H1 (cell line): ENCODE results near the gene HS6ST1. TPM values are rescaled to one million over a fixed set of nuclear protein-coding genes. Genes with fewer than 3 reads are reported as not detected.

Experiments used
- CTCF ChIA-PET: fragments of 300-600 bp; sonication (Branson Sonifier 250); formaldehyde crosslinking; loops from one replicate; lab custom pipeline; 2021; ENCODE audit not compliant: partially characterized antibody; lab: Charles Lee
- POLR2A ChIA-PET: fragments of 300-600 bp; sonication (Branson Sonifier 250); formaldehyde crosslinking; loops from one replicate; lab custom pipeline; 2021; ENCODE audit warnings: inconsistent platforms; ENCODE audit not compliant: partially characterized antibody; lab: Charles Lee
- DNase-seq, 2 experiments: peaks; one replicate each; pipeline versions ENCODE4 v3.0.0 to v3.0.0-alpha.2; 2010 to 2022; ENCODE audit warnings: low spot score in 2 of 2, low read depth in 1 of 2, mixed read lengths in 1 of 2
- FAIRE-seq: peaks from 2 replicates; lab custom pipeline; 2011; peaks lifted over from hg19 to GRCh38; lab: Jason Lieb, UNC
- H2AFZ ChIP-seq: 2 replicates; pipeline ENCODE4 v1.8.1; 2012; ENCODE audit warnings: low read length, inconsistent platforms
- H2AK5ac ChIP-seq: 2 replicates; pipeline ENCODE4 v1.6.1; 2013; ENCODE audit warnings: low read depth, low read length
- H2BK120ac ChIP-seq: replicated peaks from 2 replicates; pipeline ENCODE3; 2013; ENCODE audit warnings: low read depth, low read length, inconsistent platforms
- H2BK12ac ChIP-seq: 2 replicates; pipeline ENCODE4 v1.6.1; 2013; ENCODE audit warnings: low read depth, low read length
- H2BK15ac ChIP-seq: 2 replicates; pipeline ENCODE4 v1.6.1; 2013; ENCODE audit warnings: low read length
- H2BK20ac ChIP-seq: 2 replicates; pipeline ENCODE4 v1.6.1; 2013; ENCODE audit warnings: low read length
- H2BK5ac ChIP-seq: 2 replicates; pipeline ENCODE4 v1.6.1; 2013; ENCODE audit warnings: low read depth, low read length
- H3K14ac ChIP-seq: 2 replicates; pipeline ENCODE4 v1.6.1; 2013; ENCODE audit warnings: inconsistent platforms; ENCODE audit not compliant: insufficient read length
- H3K18ac ChIP-seq: 2 replicates; pipeline ENCODE4 v1.6.1; 2013; ENCODE audit warnings: low read length; ENCODE audit errors: extremely low read depth
- H3K23ac ChIP-seq: 2 replicates; pipeline ENCODE4 v1.6.1; 2013; ENCODE audit warnings: inconsistent platforms; ENCODE audit not compliant: insufficient read length
- H3K23me2 ChIP-seq: 2 replicates; pipeline ENCODE4 v1.6.1; 2013; ENCODE audit warnings: low read depth, low read length
- H3K27ac ChIP-seq: 2 replicates; pipeline ENCODE4 v1.6.1; 2011; ENCODE audit warnings: low read depth, low read length, inconsistent platforms
- H3K27me3 ChIP-seq, 4 experiments: replicated peaks in 1 of 4; 1 replicate in 1 of 4; 2 replicates in 3 of 4; pipeline versions ENCODE4 v1.6.1 to v1.8.1; 2011 to 2013; ENCODE audit warnings: low read length in 3 of 4, mild to moderate bottlenecking in 3 of 4, inconsistent platforms in 2 of 4, mixed read lengths in 2 of 4, moderate library complexity in 1 of 4; ENCODE audit not compliant: control insufficient read depth in 3 of 4, insufficient read depth in 3 of 4; ENCODE audit errors: extremely low read depth in 1 of 4
- H3K36me3 ChIP-seq, 4 experiments: 2 replicates each; pipeline versions ENCODE4 v1.6.1 to v1.8.1; 2011 to 2013; ENCODE audit warnings: mild to moderate bottlenecking in 4 of 4, low read length in 3 of 4, moderate library complexity in 2 of 4, control low read depth in 1 of 4, inconsistent platforms in 1 of 4; ENCODE audit not compliant: insufficient read depth in 4 of 4, control insufficient read depth in 2 of 4
- H3K4ac ChIP-seq: replicated peaks from 2 replicates; pipeline ENCODE3; 2013; ENCODE audit warnings: low read length, low read depth, mixed read lengths, inconsistent platforms; ENCODE audit not compliant: insufficient read length
- H3K4me1 ChIP-seq, 4 experiments: replicated peaks in 1 of 4; 1 replicate in 1 of 4; 2 replicates in 3 of 4; pipeline versions ENCODE4 v1.6.1 to v1.8.1; 2011 to 2013; ENCODE audit warnings: low read length in 3 of 4, inconsistent platforms in 2 of 4, mixed read lengths in 1 of 4; ENCODE audit not compliant: insufficient read depth in 4 of 4, control insufficient read depth in 3 of 4
- H3K4me2 ChIP-seq, 2 experiments: 2 replicates each; pipeline versions ENCODE4 v1.6.1 to v1.8.1; 2011 to 2013; ENCODE audit warnings: low read depth in 2 of 2, low read length in 2 of 2, control low read depth in 1 of 2, inconsistent platforms in 1 of 2, mild to moderate bottlenecking in 1 of 2; ENCODE audit not compliant: insufficient read depth in 1 of 2
- H3K4me3 ChIP-seq, 4 experiments: fragments of 200-600, 300-600 bp in 1 of 4; sonication (generic), shearing (Covaris generic), sonication (Bioruptor Twin) in 1 of 4; 2 replicates each; pipeline versions ENCODE4 v1.5.1 to v1.8.1; 2011 to 2016; ENCODE audit warnings: low read length in 4 of 4, low read depth in 3 of 4, control low read depth in 2 of 4, inconsistent platforms in 2 of 4, mild to moderate bottlenecking in 2 of 4, mixed read lengths in 1 of 4, moderate library complexity in 1 of 4; ENCODE audit not compliant: insufficient read depth in 2 of 4; ENCODE audit errors: extremely low read depth in 1 of 4
- H3K56ac ChIP-seq: replicated peaks from 2 replicates; pipeline ENCODE3; 2013; ENCODE audit warnings: low read depth, mild to moderate bottlenecking, mixed read lengths, low read length, inconsistent platforms; ENCODE audit not compliant: insufficient read length
- H3K79me1 ChIP-seq: 2 replicates; pipeline ENCODE4 v1.6.1; 2013; ENCODE audit warnings: low read depth, low read length, control low read depth
- H3K79me2 ChIP-seq, 2 experiments: 2 replicates each; pipeline versions ENCODE4 v1.6.1 to v1.8.1; 2012 to 2013; ENCODE audit warnings: low read length in 2 of 2, mild to moderate bottlenecking in 2 of 2, inconsistent platforms in 1 of 2; ENCODE audit not compliant: insufficient read depth in 2 of 2, control insufficient read depth in 1 of 2
- H3K9ac ChIP-seq, 4 experiments: replicated peaks in 1 of 4; 1 replicate in 1 of 4; 2 replicates in 3 of 4; pipeline versions ENCODE4 v1.6.1 to v1.8.1; 2011 to 2013; ENCODE audit warnings: low read depth in 3 of 4, low read length in 3 of 4, control low read depth in 2 of 4, mild to moderate bottlenecking in 2 of 4, moderate library complexity in 2 of 4, inconsistent platforms in 1 of 4; ENCODE audit errors: extremely low read depth in 1 of 4
- H3K9me3 ChIP-seq, 2 experiments: 2 replicates each; pipeline versions ENCODE4 v1.6.1 to v1.8.1; 2012 to 2013; ENCODE audit warnings: mild to moderate bottlenecking in 2 of 2, moderate library complexity in 2 of 2, control low read depth in 1 of 2, inconsistent platforms in 1 of 2, low read depth in 1 of 2, low read length in 1 of 2, mixed read lengths in 1 of 2; ENCODE audit not compliant: insufficient read depth in 2 of 2
- H4K20me1 ChIP-seq, 2 experiments: replicated peaks in 1 of 2; 2 replicates each; pipeline versions ENCODE3 to v1.8.1; 2011 to 2013; ENCODE audit warnings: inconsistent platforms in 2 of 2, low read length in 2 of 2, mild to moderate bottlenecking in 1 of 2; ENCODE audit not compliant: insufficient read depth in 2 of 2, control insufficient read depth in 1 of 2
- H4K5ac ChIP-seq: 2 replicates; pipeline ENCODE4 v1.6.1; 2013; ENCODE audit warnings: low read length, low read depth, mixed read lengths, inconsistent platforms; ENCODE audit not compliant: insufficient read length
- H4K8ac ChIP-seq: 2 replicates; pipeline ENCODE4 v1.8.0; 2013; ENCODE audit warnings: mild to moderate bottlenecking, moderate library complexity, low read length, inconsistent platforms; ENCODE audit not compliant: insufficient read depth; ENCODE audit errors: extremely low read depth
- H4K91ac ChIP-seq: replicated peaks from 2 replicates; pipeline ENCODE3; 2013; ENCODE audit warnings: low read length, mixed read lengths, inconsistent platforms; ENCODE audit not compliant: insufficient read length
- SP4 ChIP-seq: IDR thresholded peaks from 2 replicates; pipeline ENCODE4 v1.6.1; 2012; ENCODE audit warnings: low read length, inconsistent platforms
- SUZ12 ChIP-seq: fragments of 200-600 bp; sonication (generic); IDR thresholded peaks from 2 replicates; pipeline ENCODE4 v1.6.1; 2012; ENCODE audit warnings: mild to moderate bottlenecking, inconsistent platforms, low read length, moderate library complexity, mixed read lengths
- TAF1 ChIP-seq: IDR thresholded peaks from 2 replicates; pipeline ENCODE4 v1.6.1; 2011; ENCODE audit warnings: mild to moderate bottlenecking, low read depth, low read length
- TEAD4 ChIP-seq: IDR thresholded peaks from 2 replicates; pipeline ENCODE4 v1.6.1; 2012; ENCODE audit warnings: low read depth, low read length, inconsistent platforms, mixed read lengths
- WGBS, 2 experiments: shearing (Covaris generic) in 1 of 2; methylation state at CpG; one replicate each; pipeline versions ENCODE4 v1.1.6 to v1.1.7; 2013 to 2015; ENCODE audit warnings: low lambda C conversion rate in 2 of 2, mixed read lengths in 2 of 2, inconsistent platforms in 1 of 2, low coverage in 1 of 2, missing lambda C conversion rate in 1 of 2; ENCODE audit not compliant: insufficient replicate concordance in 2 of 2, insufficient coverage in 1 of 2, insufficient read length in 1 of 2; ENCODE audit errors: extremely low coverage in 1 of 2, missing lambda C conversion rate in 1 of 2; 5-methylcytosine and 5-hydroxymethylcytosine counted together
- polyA plus RNA-seq, 7 experiments: library from polyadenylated mRNA; depleted of rRNA in 3 of 7; stranded (reverse) in 5 of 7; unstranded in 2 of 7; fragments of >200 nt in 5 of 7; fragments of 200-250 nt in 2 of 7; gene quantifications; 1 replicate in 5 of 7; 2 replicates in 1 of 7; 4 replicates in 1 of 7; pipeline versions ENCODE4 v1.2.1 to v1.2.3, GENCODE V29; 2011 to 2013; ENCODE audit warnings: missing spikeins in 2 of 7, mixed read lengths in 2 of 7
- total RNA-seq: library from RNA; stranded (reverse); fragmentation: NEBNext Ultra II Directional; extraction: Animal tissue kit (Norgen Biotek cat#: 25700); gene quantifications from 2 replicates; pipeline ENCODE4 v1.2.1, GENCODE V29; 2021

The HS6ST1 gene
- total and polyA plus RNA-seq, 2 of the 8 experiments (the other 6 are each of a cell fraction or from before 2014, with no cell fraction given), result 37.4 to 74.6 TPM

DNA sequence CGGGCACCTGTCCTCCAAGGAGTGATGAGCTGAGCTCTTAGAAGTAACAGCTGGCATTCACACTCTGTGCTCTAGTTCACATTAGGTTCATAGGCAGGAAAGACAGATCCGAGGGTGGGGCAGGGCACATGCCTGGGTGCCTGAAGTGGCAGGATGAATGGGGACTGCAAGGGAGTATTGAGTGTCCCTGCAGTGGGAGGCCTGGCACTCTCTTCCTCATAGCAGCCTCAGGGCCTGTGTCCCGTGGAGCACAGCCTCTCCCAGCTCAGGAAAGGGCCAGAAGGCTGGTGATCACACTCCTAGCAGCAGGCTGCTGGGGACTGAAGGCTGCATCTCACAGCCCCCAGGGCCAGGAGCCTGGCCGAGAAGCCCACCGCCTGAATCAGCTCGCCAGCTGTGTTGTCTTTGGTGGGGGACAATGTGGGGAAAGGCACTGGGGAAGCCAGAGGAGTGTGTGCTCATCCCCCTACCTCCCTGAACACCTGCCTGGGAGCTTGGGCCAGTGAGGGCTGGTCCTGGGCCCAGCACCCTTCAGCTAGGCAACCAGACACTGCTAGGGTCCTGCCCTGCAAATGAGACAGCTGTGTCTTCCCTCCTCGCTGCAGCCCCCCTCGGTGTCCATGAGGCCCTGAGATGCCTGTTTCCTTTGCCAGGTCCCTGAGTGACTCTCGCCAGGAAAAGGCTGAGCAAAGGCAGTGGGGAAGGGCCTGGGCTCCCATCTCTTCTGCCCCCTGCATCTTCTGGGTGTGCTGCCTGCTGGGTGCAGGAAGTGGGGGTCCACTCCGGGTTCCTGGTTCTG lies 48.2 kb upstream of the HS6ST1 start:
- DNase-seq (no peak), FAIRE-seq (no peak)
- H3K4ac ChIP-seq, result peak overlapping the region; percentile 22
- H3K9me3 ChIP-seq, result no peaks in the 10 kb centered on the region
- no peak overlapping the region for H3K23ac ChIP-seq
- H2AFZ ChIP-seq, result no peak overlapping the region
- H3K56ac ChIP-seq, result no peak overlapping the region
- H3K79me2 ChIP-seq, result no peaks in the 10 kb centered on the region
- H4K91ac ChIP-seq, result peak overlapping the region; percentile 77
- peak overlapping the region; percentile 6; the same call in 1 of the 2 replicates for H4K8ac ChIP-seq
- H3K18ac ChIP-seq, result peak overlapping the region; percentile 51
- no peaks in the 10 kb centered on the region for H4K20me1 ChIP-seq
- no peak overlapping the region for H3K4me3 ChIP-seq
- H3K36me3 ChIP-seq, result no peaks in the 10 kb centered on the region
- no peaks in the 10 kb centered on the region for H3K23me2 ChIP-seq
- peak overlapping the region; percentile 58; the same call in 1 of the 2 replicates for H2AK5ac ChIP-seq
- no peak for TF ChIP-seq TAF1
- TF ChIP-seq SUZ12, result no peak
- TF ChIP-seq SP4, result no peak
- TF ChIP-seq TEAD4, result no peak
- H3K4me2 ChIP-seq, result no peak overlapping the region
- ChIA-PET CTCF (interaction anchor here (0.5 to 1.8 kb wide), 6 partner anchors 12 to 967 kb away, joined by 3 to 9 read pairs (median 4); no protein-coding TSS in a partner anchor), POLR2A (no interaction called here)
- H3K79me1 ChIP-seq, result no peaks in the 10 kb centered on the region
- H3K9ac ChIP-seq, result no peak overlapping the region
- no peak overlapping the region for H3K27ac ChIP-seq
- H3K14ac ChIP-seq, result no peak overlapping the region
- H2BK5ac ChIP-seq, result peak overlapping the region; percentile 36; the same call in 1 of the 2 replicates
- H3K27me3 ChIP-seq, result no peaks in the 10 kb centered on the region; a peak in 1 of 7 replicates
- H2BK15ac ChIP-seq, result peak overlapping the region; percentile 12; the same call in 1 of the 2 replicates
- no peak overlapping the region for H4K5ac ChIP-seq
- H2BK120ac ChIP-seq, result no peak overlapping the region
- peak overlapping the region; percentile 72; the same call in 1 of the 2 replicates for H2BK20ac ChIP-seq
- peaks cover 6 to 32% (median 25%) of the 10 kb centered on the region in 4 experiments for H3K4me1 ChIP-seq
- 73% methylated on average over 9 of the region's 10 CpGs; no CpG with 5 or more reads in 1 of the 2 experiments for WGBS, 2 experiments
- H2BK12ac ChIP-seq, result peak overlapping the region; percentile 94; the same call in 1 of the 2 replicates
